HFF-Myc (cell line): ENCODE results near the gene CNTD1.
"Not testable (repeated sequence)": the region's sequence is repeated elsewhere in the genome, so short reads cannot be mapped to it uniquely, and the experiment has no call there.

Experiments
- DNase-seq: peaks from one replicate; pipeline ENCODE4 v3.0.0-alpha.2; 2011; ENCODE audit warnings: low read depth; ENCODE audit errors: extremely low read depth
- H3K4me3 ChIP-seq: replicated peaks from 2 replicates; pipeline ENCODE4 v1.5.1; 2011; ENCODE audit warnings: low read depth, mild to moderate bottlenecking, control low read depth, low read length
- CTCF ChIP-seq: IDR thresholded peaks from 2 replicates; pipeline ENCODE4 v1.5.1; 2012; ENCODE audit warnings: mild to moderate bottlenecking, low read depth, low read length, control low read depth; ENCODE audit errors: missing control alignments

The CNTD1 gene

GRCh38 chr17:42759982-42760651 is 38.5 kb upstream of the CNTD1 start:
- no peak for TF ChIP-seq CTCF
- H3K4me3 ChIP-seq, result no peak overlapping the region
- DNase-seq, result no peak

DNA sequence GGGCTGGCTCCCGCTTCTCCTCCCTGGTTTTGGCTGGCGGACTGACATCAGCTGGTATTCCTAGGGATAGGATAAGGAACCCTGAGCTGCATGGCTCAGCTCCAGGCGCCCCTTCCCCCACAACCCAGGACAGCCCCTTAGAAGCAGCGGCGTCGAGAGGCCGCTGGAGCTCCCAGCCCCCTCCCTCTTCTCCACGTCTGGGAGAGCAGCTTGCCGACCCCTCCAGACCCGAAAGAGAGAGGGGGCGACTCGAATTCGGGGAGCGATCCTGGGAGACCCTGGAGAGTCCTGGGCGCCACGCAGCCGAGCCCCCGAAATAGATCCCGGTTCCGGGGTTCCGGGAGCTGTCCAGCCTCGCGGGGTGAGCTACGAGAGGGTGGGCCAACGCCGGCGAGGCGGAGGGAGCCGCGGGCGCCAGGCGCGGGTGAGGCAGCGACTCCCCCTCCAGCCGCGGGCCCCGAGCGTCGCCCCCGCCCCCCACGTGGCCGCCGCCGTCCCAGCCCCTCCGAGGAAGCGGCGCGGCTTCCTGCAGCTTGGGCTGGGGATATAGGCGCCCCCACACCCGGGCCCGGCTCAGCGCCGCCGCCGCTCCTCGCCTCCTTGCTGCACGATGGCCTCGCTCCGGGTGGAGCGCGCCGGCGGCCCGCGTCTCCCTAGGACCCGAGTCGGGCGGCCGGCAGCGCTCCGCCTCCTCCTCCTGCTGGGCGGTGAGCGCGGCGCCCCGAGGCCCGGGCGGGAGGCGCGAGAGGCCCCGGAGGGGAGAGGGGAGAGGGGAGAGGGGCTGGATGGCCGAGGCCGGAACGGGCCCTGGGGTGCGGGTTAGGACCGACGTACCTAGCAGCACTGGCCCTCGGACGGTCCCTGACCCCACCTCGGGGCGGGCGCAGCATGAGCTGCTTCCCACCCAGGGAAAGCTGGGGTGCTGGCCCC is 37.7 kb upstream of the CNTD1 start, which contains the start of gene RAMP2:
TSS of gene RAMP2 (plus strand) at position 576 of the 930 bp plus-strand sequence. CDS start at position 611, 35 bp downstream.
- peak within 1 kb of the TSS; percentile 24 for H3K4me3 ChIP-seq
- DNase-seq, result no peak
- no peak for TF ChIP-seq CTCF

- peak overlapping the region; percentile 24; the same call in 1 of the 2 replicates for H3K4me3 ChIP-seq
- DNase-seq, result no peak
- no peak for TF ChIP-seq CTCF
Measured at GRCh38 chr17:42761638-42762037, 37.0 kb upstream of the CNTD1 start.

GRCh38 chr17:42766124-42766523 is 32.5 kb upstream of the CNTD1 start:
- DNase-seq, result no peak
- no peak overlapping the region for H3K4me3 ChIP-seq
- TF ChIP-seq CTCF, result no peak

DNA sequence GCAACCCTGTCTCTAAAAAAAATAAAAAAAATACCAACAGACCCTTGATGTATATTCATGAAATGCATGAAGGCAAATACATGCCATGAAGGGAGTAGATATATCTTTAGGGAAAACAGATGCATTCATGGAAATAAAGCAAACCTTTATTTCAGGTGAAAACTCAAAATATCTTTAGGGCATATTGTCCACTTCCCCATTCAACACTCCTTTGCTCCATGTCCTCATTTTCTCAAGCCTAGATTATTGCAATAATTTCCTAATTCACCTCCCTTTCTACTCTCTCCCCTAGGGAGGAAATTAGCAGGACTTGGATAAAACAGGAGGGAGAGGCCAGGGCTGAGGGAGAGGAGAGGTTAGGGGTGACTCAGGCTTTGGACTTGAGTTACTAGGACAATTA is 31.1 kb upstream of the CNTD1 start:
- DNase-seq, result no peak
- no peak for TF ChIP-seq CTCF

DNA sequence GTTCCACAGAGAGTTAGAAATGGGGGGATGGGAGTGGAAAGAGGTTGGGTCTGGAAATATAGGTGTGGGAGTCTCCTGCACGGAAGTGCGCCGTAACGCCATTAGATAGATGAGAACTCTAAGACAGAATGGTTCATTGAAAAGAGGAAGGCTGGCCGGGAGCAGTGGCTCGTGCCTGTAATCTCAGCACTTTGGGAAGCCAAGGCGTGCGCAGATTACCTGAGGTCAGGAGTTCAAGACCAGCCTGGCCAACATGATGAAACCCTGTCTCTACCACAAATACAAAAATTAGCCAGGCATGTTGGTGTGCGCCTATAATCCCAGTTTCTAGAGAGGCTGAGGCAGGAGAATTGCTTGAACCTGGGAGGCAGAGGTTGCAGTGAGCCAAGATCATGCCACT is 30.7 kb upstream of the CNTD1 start:
- DNase-seq, H3K4me3 ChIP-seq: not testable (repeated sequence)

More for the DNA sequence above, 31.1 kb upstream of the CNTD1 start:
- H3K4me3 ChIP-seq, result no peak overlapping the region

DNA sequence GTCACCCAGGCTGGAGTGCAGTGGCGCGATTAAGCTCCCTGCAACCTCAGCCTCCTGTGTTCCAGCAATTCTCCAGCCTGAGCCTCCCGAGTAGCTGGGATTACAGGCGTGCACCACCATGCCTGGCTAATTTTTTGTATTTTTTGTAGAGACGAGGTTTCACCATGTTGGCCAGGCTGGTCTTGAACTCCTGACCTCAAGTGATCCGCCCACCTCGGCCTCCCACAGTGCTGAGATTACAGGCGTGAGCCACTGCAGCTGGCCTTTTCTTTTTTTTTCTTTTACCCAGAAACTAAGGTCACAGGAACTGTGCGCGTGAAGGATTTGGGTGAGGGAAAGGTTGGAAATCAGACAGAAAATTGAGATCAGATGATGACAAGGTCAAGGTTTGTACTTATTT is 28.7 kb upstream of the CNTD1 start:
- not testable (repeated sequence) for H3K4me3 ChIP-seq, DNase-seq
